GM19035 (cell line): ENCODE data around the gene SLC26A2.
A peak's percentile ranks its signal among the peaks of the same experiment; 100 is the strongest.

Source experiments
- ATAC-seq: cut with Tn5 transposase; IDR thresholded peaks from one replicate; pipeline ENCODE4 v1.9.1; 2021; ENCODE audit not compliant: unreplicated experiment

SLC26A2 gene

DNA sequence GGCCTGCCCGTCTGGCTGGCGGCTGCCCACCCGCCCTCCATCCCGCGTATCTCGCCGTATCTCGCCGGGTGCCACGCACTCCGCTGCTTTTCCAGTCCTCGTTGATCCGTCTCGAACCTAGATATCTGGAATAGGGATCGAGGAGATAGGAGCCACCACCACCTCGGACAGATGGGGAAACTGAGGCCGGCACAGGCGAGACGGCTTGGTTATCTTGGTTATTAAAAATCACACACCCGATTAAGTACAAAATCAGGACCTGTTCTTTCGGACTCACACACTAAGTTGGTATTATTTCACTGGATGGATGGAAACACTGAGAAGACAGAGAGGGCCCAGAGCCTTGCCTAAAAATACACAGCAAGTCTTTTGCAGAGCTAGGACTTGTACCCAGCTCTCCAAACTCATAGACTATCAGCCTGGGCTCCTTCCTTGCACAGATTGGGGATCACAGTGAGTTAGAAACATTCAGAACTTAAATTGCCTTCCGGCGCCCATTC lies 678 bp downstream of the SLC26A2 start:
- peak; percentile 17 for ATAC-seq

DNA sequence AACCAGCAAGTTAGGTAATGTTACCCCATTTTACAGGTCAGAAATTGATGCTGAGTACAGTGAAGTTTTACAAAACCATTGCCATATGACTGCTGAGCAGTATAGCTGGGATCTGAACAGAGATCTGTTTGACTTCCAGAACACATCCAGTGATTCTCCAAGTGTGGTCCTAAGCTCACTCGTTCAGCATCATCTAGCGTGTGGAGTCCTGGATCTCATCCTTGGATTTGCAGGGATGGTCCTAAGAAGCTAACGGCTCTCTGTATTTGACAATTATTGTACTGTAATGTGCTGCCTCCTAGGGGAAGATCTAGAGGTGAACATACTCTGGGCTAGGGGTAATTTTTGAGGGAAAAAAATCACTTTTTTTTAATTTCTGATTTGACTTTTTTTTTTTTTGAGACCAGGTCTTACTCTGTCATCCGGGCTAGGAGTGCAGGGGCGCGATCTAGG lies 1.4 kb downstream of the SLC26A2 start:
- ATAC-seq, result no peak

DNA sequence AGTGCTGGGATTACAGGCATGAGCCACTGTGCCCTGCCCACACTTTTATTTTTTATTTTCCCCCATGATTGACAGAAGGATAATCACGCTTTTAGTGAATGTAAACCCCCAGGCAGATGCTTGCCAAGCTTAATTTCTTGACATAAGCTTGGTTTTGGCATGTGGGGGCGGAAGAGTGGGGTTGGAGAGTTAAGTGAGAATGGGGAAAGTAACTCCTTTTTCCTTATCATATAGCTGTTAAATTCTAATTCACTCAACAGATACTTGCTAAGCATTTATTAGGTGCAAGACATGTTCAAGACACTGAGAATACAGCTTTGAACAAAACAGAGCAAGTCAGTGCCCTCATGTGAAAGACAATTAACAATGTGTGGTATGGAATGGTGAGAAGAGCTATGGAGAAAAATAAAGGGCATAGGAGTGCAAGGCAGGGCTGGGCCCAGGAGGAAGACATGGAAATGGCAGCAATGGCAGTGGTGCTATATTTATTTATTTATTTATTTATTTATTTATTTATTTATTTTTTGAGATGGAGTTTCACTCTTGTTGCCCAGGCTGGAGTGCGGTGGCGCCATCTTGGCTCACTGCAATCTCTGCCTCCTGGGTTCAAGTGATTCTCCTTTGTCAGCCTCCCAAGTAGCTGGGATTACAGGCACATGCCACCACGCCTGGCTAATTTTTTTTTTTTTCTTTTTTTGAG lies 2.2 kb downstream of the SLC26A2 start:
- no peak for ATAC-seq

DNA sequence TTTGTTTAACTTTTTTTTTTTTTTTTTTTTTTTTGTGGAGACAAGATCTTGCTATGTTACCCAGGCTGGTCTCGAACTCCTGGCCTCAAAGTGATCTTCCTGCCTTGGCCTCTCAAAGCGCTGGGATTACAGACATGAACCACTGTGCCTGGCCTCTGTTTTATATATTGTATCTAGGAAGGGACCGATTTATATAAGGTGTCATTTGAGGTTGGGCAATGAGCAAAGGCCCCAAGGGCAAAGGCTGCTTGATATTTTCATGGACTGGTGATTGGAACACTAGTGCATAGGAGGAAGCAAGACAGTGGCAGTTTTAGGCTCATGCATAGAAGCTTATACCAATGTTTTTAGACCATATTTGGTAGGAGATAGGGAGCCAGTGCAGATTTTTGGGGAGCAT lies 3.2 kb downstream of the SLC26A2 start:
- no peak for ATAC-seq

DNA sequence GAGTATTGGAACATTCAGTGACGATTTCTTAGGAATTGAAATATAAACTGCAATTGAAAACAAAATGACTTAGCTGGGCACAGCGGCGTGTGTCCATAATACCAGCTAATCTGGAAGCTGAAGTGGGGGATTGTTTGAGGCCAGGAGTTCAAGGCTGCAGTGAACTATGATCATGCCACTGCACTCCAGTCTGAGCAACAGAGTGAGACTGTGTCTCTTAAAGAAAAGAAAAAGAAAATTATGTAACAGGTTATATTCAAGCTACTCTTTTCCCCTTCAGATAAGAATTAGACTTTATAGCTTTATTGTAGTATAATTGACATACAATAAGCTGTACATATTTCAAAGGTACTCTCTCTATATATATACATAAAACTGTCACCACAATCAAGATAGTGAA lies 6.4 kb downstream of the SLC26A2 start:
- ATAC-seq, result no peak

DNA sequence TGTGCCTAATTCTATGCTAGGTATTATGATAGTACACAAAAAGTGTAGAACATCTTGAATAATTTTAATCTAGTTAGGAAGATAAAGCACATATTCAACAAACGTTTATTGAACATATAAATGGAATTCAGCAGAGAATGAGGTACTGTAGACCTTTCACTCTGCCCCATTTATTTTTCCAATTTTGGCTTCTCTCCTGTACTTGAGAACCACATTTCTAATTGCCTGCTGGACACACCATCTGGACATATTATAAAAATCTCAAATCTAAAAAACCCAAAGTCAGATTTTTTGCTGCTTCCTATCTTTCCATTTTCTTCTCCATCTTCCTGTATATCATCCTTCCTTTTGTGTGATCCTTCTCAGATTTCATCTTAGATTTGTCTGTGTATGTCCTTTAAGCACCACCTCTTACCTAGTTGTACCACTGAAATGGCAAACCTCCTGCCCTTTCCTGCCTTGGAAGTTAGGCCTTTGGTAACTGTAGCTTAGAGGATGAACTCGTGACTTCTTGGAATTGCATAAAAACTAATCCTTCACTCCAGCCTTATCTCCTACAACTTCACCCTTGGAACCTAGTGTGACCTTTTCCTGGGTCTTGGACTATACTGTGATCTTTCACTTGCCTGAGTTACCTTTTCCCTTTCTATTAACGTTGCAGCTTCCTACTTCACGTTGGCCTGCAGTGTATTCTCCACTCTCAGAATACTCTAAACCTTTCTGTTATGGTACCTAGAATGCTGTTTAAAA lies 8.8 kb downstream of the SLC26A2 start:
- ATAC-seq, result no peak

DNA sequence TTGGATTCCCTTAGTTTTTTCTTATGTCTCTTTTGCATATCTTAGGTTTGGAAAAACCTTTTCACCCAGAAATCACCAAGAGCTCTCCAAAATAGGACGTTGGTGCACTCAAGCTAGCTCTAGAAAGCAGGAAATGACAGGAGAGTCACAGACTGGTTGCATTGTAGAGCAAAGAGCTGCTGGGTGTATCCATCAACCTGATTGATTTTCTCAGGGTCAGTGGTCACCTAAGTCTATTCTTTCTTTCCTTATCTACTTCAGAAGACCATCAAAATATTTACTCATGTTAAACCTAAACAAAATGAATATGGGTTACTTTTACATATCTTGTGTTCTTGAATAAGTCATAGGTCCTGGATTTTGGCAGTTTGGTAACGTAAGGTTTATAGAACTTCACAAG lies 14.9 kb downstream of the SLC26A2 start:
- ATAC-seq, result no peak

DNA sequence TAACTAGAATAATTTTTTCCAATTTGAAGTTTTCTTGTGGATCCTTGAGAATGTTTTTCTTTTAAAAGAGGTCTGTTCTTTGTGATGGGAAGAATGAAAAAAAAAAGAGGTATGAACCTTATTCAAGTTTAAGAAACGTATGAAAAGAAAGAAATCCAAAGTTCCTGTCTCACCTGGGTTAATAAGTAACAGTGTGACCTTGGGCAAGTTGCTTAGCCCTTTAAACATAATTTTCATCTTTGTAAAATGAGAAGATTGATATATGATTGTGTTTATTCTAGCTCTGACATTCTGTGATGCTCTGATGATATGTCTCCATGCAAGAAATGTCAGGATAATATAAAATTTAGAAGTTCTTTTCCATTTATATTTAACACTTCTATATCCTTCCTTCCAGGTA lies 19.3 kb downstream of the SLC26A2 start:
- ATAC-seq, result no peak

- ATAC-seq, result no peak
These were observed 20.6 kb downstream of the SLC26A2 start for GRCh38 chr5:149981206-149981605.

DNA sequence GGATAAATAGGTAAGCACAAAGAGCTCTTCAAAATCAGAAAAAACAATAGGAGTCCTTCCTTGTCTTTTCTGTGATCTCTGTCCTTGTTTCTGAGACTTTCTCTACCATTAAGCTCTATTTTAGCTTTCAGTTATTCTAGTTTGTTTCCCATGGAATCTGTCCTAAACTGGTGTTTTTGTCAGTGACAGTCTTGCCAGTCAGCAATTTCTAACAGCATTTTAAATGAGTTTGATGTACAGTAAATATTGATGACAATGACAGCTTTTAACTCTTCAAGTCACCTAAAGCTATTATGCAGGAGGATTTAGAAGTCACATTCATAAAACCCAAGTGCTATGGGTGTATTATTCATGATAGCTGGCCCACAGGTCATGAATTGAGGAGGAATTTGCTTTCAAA lies 21.9 kb downstream of the SLC26A2 start:
- ATAC-seq, result no peak

- no peak for ATAC-seq
These were observed 27.6 kb downstream of the SLC26A2 start for GRCh38 chr5:149988126-149988525.

DNA sequence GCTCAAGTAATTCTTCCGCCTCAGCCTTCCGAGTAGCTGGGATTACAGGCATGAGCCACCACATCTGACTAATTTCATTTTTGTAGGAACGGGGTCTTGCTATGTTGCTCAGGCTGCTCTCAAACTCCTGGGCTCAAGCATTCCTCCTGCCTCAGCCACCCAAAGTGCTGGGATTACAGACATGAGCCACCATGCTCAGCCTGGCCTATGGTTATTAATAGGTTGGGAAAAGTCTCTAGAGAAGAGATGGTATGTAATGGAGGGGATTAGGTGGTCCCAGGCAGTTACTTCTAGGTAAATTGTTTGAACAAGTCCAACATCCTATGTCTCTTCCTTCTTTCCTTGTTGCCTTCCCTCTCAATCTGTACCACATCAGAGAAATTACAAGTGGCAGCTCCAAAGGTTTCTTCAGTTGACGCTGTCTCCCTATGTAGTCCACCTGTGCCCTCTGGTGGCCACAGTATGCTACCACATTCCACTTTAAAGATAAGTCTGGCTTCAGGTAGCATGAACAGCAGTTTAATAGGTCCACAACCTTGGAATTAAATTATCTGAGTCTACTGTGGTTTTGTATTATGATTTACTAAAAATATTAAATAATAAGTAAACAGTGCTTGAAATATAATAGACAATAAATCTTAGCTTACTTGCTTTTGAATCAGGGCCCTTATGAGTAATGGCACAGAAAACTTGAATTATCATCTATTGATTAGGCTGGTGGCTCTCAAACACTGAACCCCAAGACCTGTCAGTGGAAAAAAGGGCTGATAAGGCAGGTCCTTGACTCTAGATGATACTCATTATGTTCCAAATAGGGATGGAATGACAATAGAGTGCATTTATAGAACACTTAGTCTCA lies 30.2 kb downstream of the SLC26A2 start:
- ATAC-seq, result no peak

DNA sequence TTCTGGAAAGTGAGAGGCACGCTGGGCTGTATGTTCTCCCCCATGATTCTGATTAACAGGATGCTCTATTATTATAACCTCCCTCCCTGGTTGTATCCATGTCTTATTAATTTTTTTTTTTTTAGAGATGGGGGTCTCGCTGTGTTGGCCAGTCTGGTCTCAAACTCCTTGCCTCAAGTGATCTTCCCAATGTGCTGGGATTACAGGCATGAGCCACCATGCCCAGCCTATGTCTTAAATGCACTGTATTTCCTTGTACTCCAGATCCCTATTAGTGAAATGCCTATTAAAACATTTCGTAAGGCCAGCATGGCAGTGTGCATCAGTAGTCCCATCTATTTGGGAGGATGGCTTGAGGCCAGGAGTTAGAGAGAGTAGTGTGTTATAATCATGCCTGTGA lies 32.9 kb downstream of the SLC26A2 start:
- no peak for ATAC-seq

GRCh38 chr5:149995385-149996204 lies 35.0 kb downstream of the SLC26A2 start:
- ATAC-seq, result no peak

GRCh38 chr5:149996205-149996890 lies 35.8 kb downstream of the SLC26A2 start:
- no peak for ATAC-seq

- no peak for ATAC-seq
These were observed 37.7 kb downstream of the SLC26A2 start for GRCh38 chr5:149998281-149998680.

DNA sequence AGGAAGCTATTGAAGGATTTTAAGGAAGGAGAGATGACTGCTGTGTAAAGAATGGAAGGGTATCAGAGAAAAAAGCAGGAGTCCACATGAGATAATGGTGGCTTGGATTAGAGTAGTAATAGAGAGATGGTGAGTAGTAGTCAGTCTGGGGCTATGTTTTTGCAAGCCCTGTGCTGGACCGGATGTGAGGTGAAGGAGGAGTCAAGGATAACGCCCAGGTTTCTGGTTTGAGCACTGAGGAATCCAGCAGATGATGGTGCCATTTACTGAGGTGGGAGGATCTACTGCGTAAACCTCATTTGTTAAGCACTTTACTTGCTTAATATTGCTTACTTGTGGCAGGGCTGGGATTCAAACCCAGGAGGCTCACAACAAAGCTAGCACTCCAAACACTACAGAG lies 38.8 kb downstream of the SLC26A2 start:
- ATAC-seq, result no peak

DNA sequence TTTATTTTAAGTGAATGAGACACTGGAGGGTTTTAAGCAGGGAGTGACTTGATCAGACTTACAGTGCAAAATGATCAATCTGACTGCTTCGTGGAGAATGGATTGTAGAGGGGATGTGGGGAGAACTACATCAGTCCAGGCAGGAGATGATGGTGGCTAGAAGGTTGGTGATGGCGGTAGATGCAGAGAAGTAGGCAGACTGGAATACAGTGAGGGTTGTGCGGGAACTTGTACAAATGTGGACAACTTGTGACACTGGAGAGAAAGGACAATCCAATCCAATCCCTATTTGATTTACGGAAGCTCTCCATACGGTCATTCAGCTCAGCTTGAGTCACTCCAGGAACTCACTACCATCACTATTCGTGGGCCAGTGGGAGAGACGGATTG lies 39.3 kb downstream of the SLC26A2 start:
- no peak for ATAC-seq

GRCh38 chr5:150000256-150000989 lies 39.9 kb downstream of the SLC26A2 start, which contains the start of the genes HMGXB3 and TIGD6:
Gene HMGXB3, plus strand, starts transcription at chr5:150000739. Its CDS starts 4,114 bp downstream, at chr5:150004853.
Gene TIGD6, minus strand, starts transcription at chr5:150000654. Its CDS starts 4,306 bp downstream, at chr5:149996348.
- peak; percentile 88 for ATAC-seq
